Measurements from ENCODE around the gene CDC20B. TPM values are rescaled to one million over a fixed set of nuclear protein-coding genes. Genes with fewer than 3 reads are reported as not detected.
"Not testable (repeated sequence)": the region's sequence is repeated elsewhere in the genome, so short reads cannot be mapped to it uniquely, and the experiment has no call there.

Gene CDC20B
- total RNA-seq, 1 donor from 2014 or later = not detected

DNA sequence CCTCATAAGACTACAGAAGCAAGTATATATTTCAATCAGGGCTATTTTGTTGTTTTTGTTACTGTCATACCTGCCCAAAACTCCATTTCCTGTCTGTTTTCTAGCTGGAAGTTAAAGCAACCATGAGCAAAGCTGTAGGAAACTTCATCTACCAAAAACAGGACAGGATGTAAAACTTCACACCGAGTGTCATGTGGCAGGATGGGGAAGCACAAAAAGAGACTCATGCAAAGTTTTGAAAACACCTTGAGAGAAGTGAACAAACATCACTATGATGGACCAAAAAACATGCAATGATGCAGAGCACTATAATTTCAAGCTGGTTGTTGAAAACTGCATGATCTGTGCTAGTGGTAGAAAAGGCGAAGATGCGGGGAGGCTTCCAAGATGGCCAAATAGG lies 76.8 kb downstream of the CDC20B start:
- Histone ChIP-seq H3K27me3 (ENCODE audit: control insufficient read depth, insufficient read depth, low read length) (peaks cover 2% of the 10 kb centered on the region), H3K36me3 (ENCODE audit: control insufficient read depth, insufficient read depth, low read length) (no peaks in the 10 kb centered on the region), H3K4me3 (ENCODE audit: low read depth, low read length) (no peak overlapping the region)
- DNase-seq (ENCODE audit: low read depth) (no peak), FAIRE-seq (no peak)
- TF ChIP-seq, protein P1, sequence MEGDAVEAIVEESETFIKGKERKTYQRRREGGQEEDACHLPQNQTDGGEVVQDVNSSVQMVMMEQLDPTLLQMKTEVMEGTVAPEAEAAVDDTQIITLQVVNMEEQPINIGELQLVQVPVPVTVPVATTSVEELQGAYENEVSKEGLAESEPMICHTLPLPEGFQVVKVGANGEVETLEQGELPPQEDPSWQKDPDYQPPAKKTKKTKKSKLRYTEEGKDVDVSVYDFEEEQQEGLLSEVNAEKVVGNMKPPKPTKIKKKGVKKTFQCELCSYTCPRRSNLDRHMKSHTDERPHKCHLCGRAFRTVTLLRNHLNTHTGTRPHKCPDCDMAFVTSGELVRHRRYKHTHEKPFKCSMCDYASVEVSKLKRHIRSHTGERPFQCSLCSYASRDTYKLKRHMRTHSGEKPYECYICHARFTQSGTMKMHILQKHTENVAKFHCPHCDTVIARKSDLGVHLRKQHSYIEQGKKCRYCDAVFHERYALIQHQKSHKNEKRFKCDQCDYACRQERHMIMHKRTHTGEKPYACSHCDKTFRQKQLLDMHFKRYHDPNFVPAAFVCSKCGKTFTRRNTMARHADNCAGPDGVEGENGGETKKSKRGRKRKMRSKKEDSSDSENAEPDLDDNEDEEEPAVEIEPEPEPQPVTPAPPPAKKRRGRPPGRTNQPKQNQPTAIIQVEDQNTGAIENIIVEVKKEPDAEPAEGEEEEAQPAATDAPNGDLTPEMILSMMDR (IDR thresholded peaks at IDR 0.05; ENCODE audit: insufficient read depth, low read length, severe bottlenecking) = no peak

DNA sequence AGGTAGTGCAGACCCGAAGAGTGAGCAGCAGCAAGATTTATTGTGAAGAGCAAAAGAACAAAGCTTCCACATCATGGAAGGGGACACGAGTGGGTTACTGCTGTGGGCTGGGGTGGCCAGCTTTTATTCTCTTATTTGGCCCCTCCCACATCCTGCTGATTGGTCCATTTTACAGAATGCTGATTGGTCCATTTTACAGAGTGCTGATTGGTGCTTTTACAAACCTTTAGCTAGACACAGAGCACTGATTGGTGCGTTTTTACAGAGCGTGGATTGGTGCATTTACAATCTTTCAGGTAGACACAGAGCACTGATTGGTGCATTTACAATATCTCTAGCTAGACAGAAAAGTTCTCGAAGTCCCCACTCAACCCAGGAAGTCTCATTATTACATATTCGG lies 82.0 kb downstream of the CDC20B start:
- H3K4me3 ChIP-seq (ENCODE audit: low read depth, low read length); H3K27me3 ChIP-seq (ENCODE audit: control insufficient read depth, insufficient read depth, low read length); H3K36me3 ChIP-seq (ENCODE audit: control insufficient read depth, insufficient read depth, low read length); DNase-seq (ENCODE audit: low read depth); FAIRE-seq: not testable (repeated sequence)

DNA sequence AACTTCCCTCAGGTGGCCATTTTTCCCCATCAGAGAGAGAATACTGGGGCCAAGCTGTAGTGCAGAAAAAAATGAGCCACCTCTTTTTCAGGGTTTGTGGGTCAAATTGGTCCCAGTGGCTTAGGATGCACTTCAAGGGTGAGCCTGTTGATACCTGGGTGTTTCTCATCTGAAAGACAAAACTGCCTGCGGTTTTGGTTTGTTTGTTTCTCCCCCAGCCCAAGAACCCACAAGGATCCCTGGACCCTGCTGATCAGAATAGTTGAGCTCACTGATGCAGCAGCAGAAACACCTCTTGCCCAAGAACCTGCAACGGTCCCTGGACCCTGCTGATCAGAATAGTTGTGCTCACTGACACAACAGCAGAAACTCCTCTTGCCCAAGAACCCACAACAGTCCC lies 83.7 kb downstream of the CDC20B start:
- not testable (repeated sequence) for H3K36me3 ChIP-seq (ENCODE audit: control insufficient read depth, insufficient read depth, low read length); H3K4me3 ChIP-seq (ENCODE audit: low read depth, low read length); H3K27me3 ChIP-seq (ENCODE audit: control insufficient read depth, insufficient read depth, low read length); FAIRE-seq; DNase-seq (ENCODE audit: low read depth)

DNA sequence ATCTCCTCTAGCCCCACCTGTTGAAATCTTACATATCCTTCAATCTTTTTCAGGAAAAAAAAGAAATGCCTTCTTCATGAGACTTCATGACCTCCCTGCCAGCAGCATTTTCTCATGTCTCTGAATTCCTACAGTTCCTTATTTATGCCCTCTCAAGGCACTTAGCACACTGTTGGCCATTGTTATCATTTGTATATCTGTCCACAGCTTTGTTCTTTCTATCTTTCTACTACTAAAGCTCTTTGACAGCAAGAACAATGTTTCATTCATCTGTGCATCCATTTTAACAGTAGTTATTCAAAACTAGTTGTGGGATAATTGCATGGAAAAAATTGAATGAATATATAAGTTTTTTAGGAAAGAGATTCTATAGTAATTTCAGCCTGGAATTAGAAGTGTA lies 91.4 kb downstream of the CDC20B start:
- Histone ChIP-seq H3K27me3 (ENCODE audit: control insufficient read depth, insufficient read depth, low read length) (no peaks in the 10 kb centered on the region), H3K4me3 (ENCODE audit: low read depth, low read length) (no peak overlapping the region), H3K36me3 (ENCODE audit: control insufficient read depth, insufficient read depth, low read length) (no peaks in the 10 kb centered on the region)
- no peak for FAIRE-seq
- TF ChIP-seq, protein P1 (IDR thresholded peaks at IDR 0.05; ENCODE audit: insufficient read depth, low read length, severe bottlenecking) = no peak
- no peak for DNase-seq (ENCODE audit: low read depth)

DNA sequence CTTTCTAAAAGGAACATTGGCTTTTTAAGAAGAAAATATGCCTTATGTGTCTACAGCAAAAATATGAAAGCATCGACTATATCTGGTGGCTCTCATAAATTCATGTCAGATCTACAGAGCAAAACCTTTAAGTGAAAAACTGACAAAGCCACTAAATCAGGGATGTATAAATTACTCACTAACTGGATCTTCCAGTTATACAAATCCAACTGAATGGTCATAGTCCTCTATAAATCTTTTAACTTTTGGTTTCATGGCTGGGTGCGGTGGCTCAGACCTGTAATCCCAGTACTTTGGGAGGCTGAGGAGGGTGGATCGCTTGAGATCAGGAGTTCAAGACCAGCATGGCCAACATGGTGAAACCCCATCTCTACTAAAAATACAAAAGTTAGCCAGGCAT lies 99.8 kb downstream of the CDC20B start:
- H3K4me3 ChIP-seq (ENCODE audit: low read depth, low read length) = no peak overlapping the region
- no peaks in the 10 kb centered on the region for H3K36me3 ChIP-seq (ENCODE audit: control insufficient read depth, insufficient read depth, low read length)
- no peaks in the 10 kb centered on the region for H3K27me3 ChIP-seq (ENCODE audit: control insufficient read depth, insufficient read depth, low read length)
- FAIRE-seq (no peak), DNase-seq (ENCODE audit: low read depth) (no peak)
- TF ChIP-seq, protein P1 (IDR thresholded peaks at IDR 0.05; ENCODE audit: insufficient read depth, low read length, severe bottlenecking) = no peak

DNA sequence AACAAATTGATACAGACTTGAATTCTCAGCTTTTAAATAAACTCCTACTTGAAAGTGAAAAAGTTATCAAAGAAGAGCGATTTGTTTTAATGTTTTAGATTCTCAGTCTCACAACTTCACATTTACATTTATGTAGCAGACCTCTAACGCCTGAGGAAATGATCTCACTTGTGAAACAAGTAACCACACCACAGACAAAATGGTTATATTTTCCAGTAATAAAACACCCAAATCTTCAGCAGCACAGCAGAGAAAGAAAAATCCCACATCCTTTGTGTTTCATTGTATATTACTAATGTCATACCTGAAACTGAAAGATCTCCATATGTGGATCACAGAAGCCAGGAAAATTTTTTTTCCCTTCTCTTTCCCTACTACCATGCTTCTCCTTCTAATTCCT lies 100.3 kb downstream of the CDC20B start:
- Histone ChIP-seq H3K27me3 (ENCODE audit: control insufficient read depth, insufficient read depth, low read length) (no peaks in the 10 kb centered on the region), H3K36me3 (ENCODE audit: control insufficient read depth, insufficient read depth, low read length) (no peaks in the 10 kb centered on the region), H3K4me3 (ENCODE audit: low read depth, low read length) (no peak overlapping the region)
- FAIRE-seq = no peak
- TF ChIP-seq, protein P1 (IDR thresholded peaks at IDR 0.05; ENCODE audit: insufficient read depth, low read length, severe bottlenecking) = no peak
- DNase-seq (ENCODE audit: low read depth) = no peak

DNA sequence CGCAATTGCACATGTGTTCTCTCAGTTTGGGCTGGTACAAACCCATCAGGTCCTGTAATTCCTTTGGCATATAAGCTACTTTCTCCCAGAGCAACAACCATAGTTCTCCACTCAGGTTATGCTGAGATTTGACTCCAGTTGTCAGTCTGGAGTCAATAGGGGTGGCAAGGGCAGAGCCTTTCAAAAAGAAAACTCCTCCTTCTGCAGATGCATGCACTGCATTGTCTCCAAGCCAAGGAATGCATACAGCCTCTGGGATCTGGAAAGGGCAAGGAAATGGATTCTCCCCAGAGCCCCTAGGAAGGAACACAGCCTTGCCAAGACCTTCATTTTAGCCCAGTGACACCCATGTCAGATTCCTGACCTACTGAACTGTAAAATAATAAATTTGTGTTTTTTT lies 101.6 kb downstream of the CDC20B start:
- FAIRE-seq (no peak), DNase-seq (ENCODE audit: low read depth) (no peak)
- H3K36me3 ChIP-seq (ENCODE audit: control insufficient read depth, insufficient read depth, low read length) = no peaks in the 10 kb centered on the region
- no peak overlapping the region for H3K4me3 ChIP-seq (ENCODE audit: low read depth, low read length)
- TF ChIP-seq, protein P1 (IDR thresholded peaks at IDR 0.05; ENCODE audit: insufficient read depth, low read length, severe bottlenecking) = no peak
- no peaks in the 10 kb centered on the region for H3K27me3 ChIP-seq (ENCODE audit: control insufficient read depth, insufficient read depth, low read length)
